NCI-H510A treated with DMSO at 0.1 percent for 48 hours (cell line): ENCODE data around the gene HP1BP3.
A peak's percentile ranks its signal among the peaks of the same experiment; 100 is the strongest.

ENCODE experiments used
- DNase-seq: peaks from one replicate; lab custom pipeline; 2025; lab: John Stamatoyannopoulos, UW

HP1BP3 gene

GRCh38 chr1:20711285-20712214 is 75.6 kb downstream of the HP1BP3 start:
- no peak for DNase-seq

- no peak for DNase-seq
These were observed 76.4 kb downstream of the HP1BP3 start for GRCh38 chr1:20710469-20711284.

- DNase-seq = no peak
These were observed 77.2 kb downstream of the HP1BP3 start for GRCh38 chr1:20709868-20710267.

- DNase-seq = no peak
These were observed 78.2 kb downstream of the HP1BP3 start for GRCh38 chr1:20708891-20709290.

- DNase-seq = no peak
These were observed 79.0 kb downstream of the HP1BP3 start for GRCh38 chr1:20708057-20708456.

- no peak for DNase-seq
These were observed 80.3 kb downstream of the HP1BP3 start for GRCh38 chr1:20706841-20707240.

- no peak for DNase-seq
These were observed 81.8 kb downstream of the HP1BP3 start for GRCh38 chr1:20705203-20705755.

GRCh38 chr1:20704390-20705202 is 82.5 kb downstream of the HP1BP3 start:
- no peak for DNase-seq

GRCh38 chr1:20703124-20703756 is 83.9 kb downstream of the HP1BP3 start:
- no peak for DNase-seq

- DNase-seq = no peak
These were observed 84.7 kb downstream of the HP1BP3 start for GRCh38 chr1:20702416-20702815.

- no peak for DNase-seq
These were observed 85.3 kb downstream of the HP1BP3 start for GRCh38 chr1:20701847-20702246.

- no peak for DNase-seq
These were observed 85.7 kb downstream of the HP1BP3 start for GRCh38 chr1:20701446-20701845.

GRCh38 chr1:20700636-20701215 is 86.4 kb downstream of the HP1BP3 start:
- no peak for DNase-seq

- DNase-seq = no peak
These were observed 87.5 kb downstream of the HP1BP3 start for GRCh38 chr1:20699558-20699957.

GRCh38 chr1:20698195-20698910 is 88.8 kb downstream of the HP1BP3 start:
- no peak for DNase-seq

- DNase-seq = no peak
These were observed 89.5 kb downstream of the HP1BP3 start for GRCh38 chr1:20697563-20697962.

- peak; percentile 99 for DNase-seq
These were observed 90.4 kb downstream of the HP1BP3 start for GRCh38 chr1:20696397-20697333.

- no peak for DNase-seq
These were observed 91.6 kb downstream of the HP1BP3 start for GRCh38 chr1:20695515-20695914.

- DNase-seq = no peak
These were observed 93.5 kb downstream of the HP1BP3 start for GRCh38 chr1:20693623-20694022.
